WERI-Rb-1 (cell line): ENCODE measurements around the gene SH3YL1.
"Not testable (repeated sequence)": the region's sequence is repeated elsewhere in the genome, so short reads cannot be mapped to it uniquely, and the experiment has no call there.

ENCODE experiments used
- DNase-seq: peaks from one replicate; pipeline ENCODE4 v3.0.0-alpha.2; 2020
- H3K27ac ChIP-seq: fragments of 250-450 bp; sonication (Bioruptor Pico); 2 replicates; pipeline ENCODE4 v1.5.1; 2020; ENCODE audit warnings: mild to moderate bottlenecking, moderate library complexity
- H3K27me3 ChIP-seq: fragments of 250-450 bp; sonication (Bioruptor Pico); 2 replicates; pipeline ENCODE4 v1.5.1; 2021; ENCODE audit warnings: mild to moderate bottlenecking, low read depth, moderate library complexity; ENCODE audit not compliant: insufficient read depth, severe bottlenecking
- H3K36me3 ChIP-seq: fragments of 250-450 bp; sonication (Bioruptor Pico); 2 replicates; pipeline ENCODE4 v1.5.1; 2020; ENCODE audit warnings: mild to moderate bottlenecking, moderate library complexity
- H3K4me3 ChIP-seq: 2 replicates; pipeline ENCODE4 v1.5.1; 2011; ENCODE audit warnings: low read depth, mild to moderate bottlenecking, control low read depth, low read length
- H3K9me3 ChIP-seq: fragments of 250-450 bp; sonication (Bioruptor Pico); 2 replicates; pipeline ENCODE4 v1.5.1; 2021; ENCODE audit warnings: mild to moderate bottlenecking, moderate library complexity; ENCODE audit not compliant: severe bottlenecking
- CTCF ChIP-seq: IDR thresholded peaks from 2 replicates; pipeline ENCODE4 v1.5.1; 2011; ENCODE audit warnings: low read depth, mild to moderate bottlenecking, control low read depth, inconsistent platforms, low read length

The SH3YL1 gene

GRCh38 chr2:177733-178132 lies 86.1 kb downstream of the SH3YL1 start:
- no peak overlapping the region for H3K4me3 ChIP-seq
- H3K9me3 ChIP-seq = peaks cover 5% of the 10 kb centered on the region
- no peak overlapping the region for H3K27ac ChIP-seq
- no peaks in the 10 kb centered on the region for H3K36me3 ChIP-seq
- no peak for DNase-seq
- no peak for TF ChIP-seq CTCF
- H3K27me3 ChIP-seq = peaks cover 14% of the 10 kb centered on the region

GRCh38 chr2:176917-177316 lies 86.9 kb downstream of the SH3YL1 start:
- no peak for TF ChIP-seq CTCF
- H3K4me3 ChIP-seq = no peak overlapping the region
- no peak for DNase-seq

GRCh38 chr2:175880-176820 lies 87.7 kb downstream of the SH3YL1 start:
- no peak overlapping the region for H3K4me3 ChIP-seq
- H3K36me3 ChIP-seq = no peaks in the 10 kb centered on the region
- H3K27me3 ChIP-seq = peaks cover 14% of the 10 kb centered on the region
- no peak for DNase-seq
- TF ChIP-seq CTCF = no peak
- H3K9me3 ChIP-seq = no peaks in the 10 kb centered on the region
- no peak overlapping the region for H3K27ac ChIP-seq

More at GRCh38 chr2:176917-177316, 86.9 kb downstream of the SH3YL1 start:
- H3K9me3 ChIP-seq = peaks cover 2% of the 10 kb centered on the region
- H3K36me3 ChIP-seq = no peaks in the 10 kb centered on the region
- H3K27me3 ChIP-seq = peaks cover 14% of the 10 kb centered on the region
- H3K27ac ChIP-seq = no peak overlapping the region

- Histone ChIP-seq H3K27me3 (peaks cover 14% of the 10 kb centered on the region), H3K36me3 (no peaks in the 10 kb centered on the region), H3K9me3 (no peaks in the 10 kb centered on the region), H3K4me3 (no peak overlapping the region), H3K27ac (no peak overlapping the region)
- no peak for DNase-seq
- no peak for TF ChIP-seq CTCF
These were observed 88.6 kb downstream of the SH3YL1 start for GRCh38 chr2:175161-175786.

- not testable (repeated sequence) for H3K27ac ChIP-seq, H3K9me3 ChIP-seq, H3K4me3 ChIP-seq, H3K36me3 ChIP-seq
- DNase-seq = peak; percentile 77
- peak; percentile 56 for TF ChIP-seq CTCF
- peaks cover 15% of the 10 kb centered on the region for H3K27me3 ChIP-seq
These were observed 91.7 kb downstream of the SH3YL1 start for GRCh38 chr2:172120-172519.
